ENCODE data around the gene ZNRF1.

ZNRF1 gene

GRCh38 chr16:75062976-75063346 lies 64.1 kb downstream of the ZNRF1 start:
- no peak for DNase-seq

- DNase-seq, result no peak
Measured at GRCh38 chr16:75063549-75064088, 64.8 kb downstream of the ZNRF1 start.

GRCh38 chr16:75064403-75065148 lies 65.8 kb downstream of the ZNRF1 start:
- peak; percentile 59 for DNase-seq

GRCh38 chr16:75065149-75065505 lies 66.3 kb downstream of the ZNRF1 start:
- peak; percentile 44 for DNase-seq

- no peak for DNase-seq
Measured at GRCh38 chr16:75065521-75066149, 66.8 kb downstream of the ZNRF1 start.

GRCh38 chr16:75066861-75067447 lies 68.1 kb downstream of the ZNRF1 start:
- no peak for DNase-seq

GRCh38 chr16:75068085-75069031 lies 69.5 kb downstream of the ZNRF1 start:
- no peak for DNase-seq

- no peak for DNase-seq
Measured at GRCh38 chr16:75070012-75070841, 71.4 kb downstream of the ZNRF1 start.

- DNase-seq, result no peak
Measured at GRCh38 chr16:75071621-75072020, 72.8 kb downstream of the ZNRF1 start.

- DNase-seq, result no peak
Measured at GRCh38 chr16:75072239-75072947, 73.6 kb downstream of the ZNRF1 start.

- no peak for DNase-seq
Measured at GRCh38 chr16:75073545-75074303, 74.9 kb downstream of the ZNRF1 start.

GRCh38 chr16:75074304-75074793 lies 75.5 kb downstream of the ZNRF1 start:
- no peak for DNase-seq

- DNase-seq, result peak; percentile 95
Measured at GRCh38 chr16:75074920-75075687, 76.3 kb downstream of the ZNRF1 start.

GRCh38 chr16:75075688-75076268 lies 77.0 kb downstream of the ZNRF1 start:
- DNase-seq, result no peak

- DNase-seq, result no peak
Measured at GRCh38 chr16:75078886-75079285, 80.1 kb downstream of the ZNRF1 start.

- no peak for DNase-seq
Measured at GRCh38 chr16:75079346-75079926, 80.6 kb downstream of the ZNRF1 start.

- DNase-seq, result no peak
Measured at GRCh38 chr16:75080205-75081029, 81.6 kb downstream of the ZNRF1 start.
